ENCODE data around the gene CAMK1D. TPM values are rescaled to one million over a fixed set of nuclear protein-coding genes. Genes with fewer than 3 reads are reported as not detected.
A peak's percentile ranks its signal among the peaks of the same experiment; 100 is the strongest.
"Not testable (repeated sequence)": the region's sequence is repeated elsewhere in the genome, so short reads cannot be mapped to it uniquely, and the experiment has no call there.

Gene CAMK1D
- polyA plus RNA-seq, 1 donor from 2014 or later: 41.4 TPM

DNA sequence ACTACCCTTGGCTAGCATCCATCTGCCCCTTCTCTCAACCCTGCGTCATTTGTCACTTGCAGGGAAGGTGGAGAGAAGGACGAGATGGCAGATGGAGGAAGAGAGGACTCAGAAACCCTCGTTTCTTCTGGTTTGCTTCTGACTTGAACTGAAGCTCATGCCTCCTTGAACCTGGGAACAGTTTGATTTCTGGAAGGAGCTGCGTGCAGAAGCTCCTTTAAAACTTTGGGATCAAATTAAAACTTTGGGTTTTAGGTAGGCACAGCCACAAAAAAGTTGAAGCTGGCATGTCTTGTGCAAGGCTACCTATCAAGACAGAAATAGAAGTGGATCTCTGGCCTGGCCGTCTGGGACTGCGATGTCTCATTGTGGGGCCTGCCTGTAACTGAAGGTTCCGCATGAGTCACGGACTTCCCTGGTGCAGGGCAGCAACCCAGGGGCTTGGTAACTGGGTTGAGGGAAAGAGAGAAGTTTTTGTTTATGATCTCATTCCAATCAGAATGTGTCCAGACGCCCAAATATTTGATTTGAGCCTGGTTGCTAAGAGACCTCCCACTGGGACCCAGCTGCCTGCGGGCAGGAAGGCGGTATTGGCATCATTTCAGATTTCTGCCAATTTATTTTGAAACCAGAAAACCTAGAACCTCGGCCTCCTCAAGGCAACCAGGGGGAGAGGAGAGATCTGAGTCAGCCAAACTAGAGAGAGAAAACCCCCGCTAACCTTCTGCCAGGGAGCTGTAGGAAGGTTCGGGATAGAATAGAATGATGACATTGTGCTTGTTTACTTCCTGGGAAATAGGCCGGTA lies 15.8 kb upstream of the CAMK1D start:
- H3K4me1 Mint-ChIP-seq: peaks cover 14 to 26% (median 15%) of the 10 kb centered on the region in 3 donors

DNA sequence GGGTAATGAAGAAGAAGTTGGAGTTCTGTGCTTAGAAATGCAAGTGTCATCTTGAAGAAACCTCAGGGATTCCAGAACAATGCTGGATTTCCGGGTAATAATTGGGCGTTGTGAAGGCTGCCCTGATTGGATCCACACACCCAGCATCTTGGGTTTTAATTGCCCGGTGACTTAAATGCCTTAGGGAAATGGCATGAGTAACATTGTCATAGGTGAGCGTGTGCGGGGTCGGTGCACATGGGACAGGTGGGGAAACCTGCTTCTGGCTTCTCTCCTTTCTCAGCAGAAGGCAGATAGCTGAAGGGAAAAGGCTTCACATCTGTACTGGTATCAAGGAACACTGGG lies 15.2 kb upstream of the CAMK1D start:
- H3K4me3 Mint-ChIP-seq: peak overlapping the region in 2 of 4 donors; percentile 12 to 71
- no peaks in the 10 kb centered on the region for H3K9me3 Mint-ChIP-seq
- no peaks in the 10 kb centered on the region for H3K27me3 Mint-ChIP-seq
- H3K36me3 Mint-ChIP-seq: peaks cover 1% of the 10 kb centered on the region
- peak overlapping the region; percentile 1 to 69 (median 65) for H3K27ac Mint-ChIP-seq
- peaks cover 14 to 26% (median 16%) of the 10 kb centered on the region in 3 donors for H3K4me1 Mint-ChIP-seq

More for the DNA sequence above, 15.8 kb upstream of the CAMK1D start:
- peak overlapping the region in 2 of 4 donors; percentile 53 to 71 for H3K4me3 Mint-ChIP-seq
- H3K27me3 Mint-ChIP-seq: no peaks in the 10 kb centered on the region
- no peaks in the 10 kb centered on the region for H3K9me3 Mint-ChIP-seq
- peak overlapping the region; percentile 1 to 69 (median 65) for H3K27ac Mint-ChIP-seq
- peaks cover 1% of the 10 kb centered on the region for H3K36me3 Mint-ChIP-seq

DNA sequence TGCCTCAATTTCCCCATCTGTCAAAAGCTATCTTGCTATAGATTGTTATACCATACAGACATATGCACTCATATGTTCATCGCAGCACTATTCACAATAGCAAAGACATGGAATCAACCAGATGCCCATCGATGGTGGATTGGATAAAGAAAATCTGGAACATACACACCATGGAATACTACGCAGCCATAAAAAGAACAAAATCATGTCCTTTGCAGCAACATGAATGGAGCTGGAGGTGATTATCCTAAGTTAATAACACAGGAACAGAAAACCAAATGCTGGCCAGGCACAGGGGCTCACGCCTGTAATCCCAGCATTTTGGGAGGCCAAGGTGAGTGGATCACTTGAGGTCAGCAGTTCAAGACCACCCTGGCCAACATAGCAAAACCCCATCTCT lies 14.2 kb upstream of the CAMK1D start:
- peaks cover 21 to 33% (median 22%) of the 10 kb centered on the region in 3 donors for H3K4me1 Mint-ChIP-seq
- not testable (repeated sequence) for H3K27me3 Mint-ChIP-seq, H3K4me3 Mint-ChIP-seq, H3K36me3 Mint-ChIP-seq, H3K9me3 Mint-ChIP-seq
- H3K27ac Mint-ChIP-seq: peak overlapping the region in 1 of 3 donors; percentile 74

DNA sequence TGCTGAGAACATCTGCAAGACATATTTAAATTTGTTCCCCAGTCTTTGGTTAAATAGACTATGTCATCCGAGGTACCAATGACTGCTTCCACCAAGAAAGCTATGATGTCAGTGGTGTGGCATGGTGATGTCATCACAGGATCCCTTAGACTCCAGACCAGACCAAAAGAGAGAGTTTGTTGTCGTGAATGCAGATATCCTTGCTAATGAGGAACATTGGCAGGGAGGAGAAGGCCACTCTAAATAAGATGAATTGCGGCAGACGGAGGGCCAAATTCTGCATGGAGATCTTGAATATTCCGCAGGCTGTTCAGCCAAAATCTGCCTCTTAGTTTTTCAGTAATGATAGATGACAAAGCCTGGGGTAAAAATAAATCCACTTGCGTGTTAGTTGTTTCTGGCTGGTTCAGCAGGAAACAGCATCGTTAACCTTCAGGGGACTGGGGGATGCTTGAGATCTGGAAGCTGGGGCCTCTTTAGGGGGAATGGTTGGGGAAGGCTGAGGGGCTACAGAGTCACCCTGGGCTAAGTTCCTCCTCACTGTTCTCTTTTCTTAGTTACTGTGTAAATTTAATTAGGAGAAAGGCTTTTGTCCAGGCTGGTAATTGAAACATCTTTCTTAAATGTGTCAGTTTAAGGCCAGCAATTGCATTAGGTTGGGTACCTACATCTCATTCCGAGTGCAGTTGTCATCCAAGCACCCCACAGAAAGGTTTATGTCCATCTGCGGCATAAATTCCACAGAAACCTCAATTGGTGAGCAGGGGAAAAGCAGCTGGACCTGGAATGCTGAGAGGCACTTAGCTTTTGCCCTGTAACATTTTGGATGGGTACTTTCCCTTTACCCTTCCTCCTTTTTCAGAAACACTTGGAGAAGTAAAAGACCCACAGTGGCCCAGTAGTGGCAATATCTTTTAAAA lies 11.6 kb upstream of the CAMK1D start:
- Mint-ChIP-seq H3K36me3 (no peaks in the 10 kb centered on the region), H3K27ac (peak overlapping the region; percentile 10 to 41 (median 25)), H3K4me1 (peaks cover 38 to 48% (median 40%) of the 10 kb centered on the region in 3 donors), H3K4me3 (peak overlapping the region in 2 of 4 donors; percentile 6 to 39), H3K9me3 (no peaks in the 10 kb centered on the region), H3K27me3 (no peaks in the 10 kb centered on the region)

DNA sequence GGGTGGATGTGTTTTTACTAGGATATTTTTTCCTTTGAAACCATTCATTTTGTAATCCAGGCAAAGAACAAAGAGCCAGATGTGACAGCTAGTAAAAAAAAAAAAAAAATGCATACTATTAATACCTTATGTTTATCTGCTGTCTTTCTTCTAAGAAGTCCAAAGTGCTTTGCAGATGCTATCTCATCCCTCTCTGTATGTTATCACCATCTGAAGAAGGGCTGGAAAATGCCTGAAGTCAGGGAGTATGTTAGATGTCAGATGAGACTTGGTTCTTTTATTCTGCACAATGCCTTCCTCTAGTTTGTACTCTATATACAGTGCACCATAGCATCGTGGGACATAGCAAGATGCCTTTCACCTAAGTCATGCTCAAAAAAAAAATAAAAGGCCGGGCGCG lies 10.4 kb upstream of the CAMK1D start:
- Mint-ChIP-seq H3K9me3 (no peaks in the 10 kb centered on the region), H3K4me1 (peaks cover 29 to 39% (median 31%) of the 10 kb centered on the region in 3 donors), H3K36me3 (no peaks in the 10 kb centered on the region), H3K27ac (peak overlapping the region in 1 of 3 donors; percentile 19), H3K27me3 (no peaks in the 10 kb centered on the region), H3K4me3 (no peak overlapping the region)

DNA sequence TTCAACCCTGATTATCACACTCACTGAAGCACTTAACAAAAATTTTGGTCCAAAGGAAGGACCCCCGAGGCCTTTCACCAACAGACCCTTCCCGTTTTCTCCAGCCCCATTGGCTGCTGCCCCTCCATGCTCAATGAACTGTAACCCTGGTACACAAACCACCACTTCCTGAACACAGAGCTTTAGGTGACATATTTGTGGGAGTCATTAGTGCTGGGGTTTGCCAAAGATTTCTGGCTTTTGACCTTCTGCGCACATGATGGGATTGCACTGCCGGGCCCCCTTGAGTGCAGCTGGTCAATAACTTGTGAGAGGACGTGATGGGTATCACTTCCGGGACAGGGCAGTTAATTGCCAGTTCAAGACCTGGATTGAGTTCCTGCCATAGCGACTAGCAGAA lies 9.0 kb upstream of the CAMK1D start:
- H3K4me1 Mint-ChIP-seq: peaks cover 26 to 41% (median 28%) of the 10 kb centered on the region in 3 donors
- no peaks in the 10 kb centered on the region for H3K27me3 Mint-ChIP-seq
- H3K4me3 Mint-ChIP-seq: peak overlapping the region; percentile 13 to 32 (median 22)
- no peaks in the 10 kb centered on the region for H3K9me3 Mint-ChIP-seq
- H3K27ac Mint-ChIP-seq: peak overlapping the region in 2 of 3 donors; percentile 86 to 91
- no peaks in the 10 kb centered on the region for H3K36me3 Mint-ChIP-seq

DNA sequence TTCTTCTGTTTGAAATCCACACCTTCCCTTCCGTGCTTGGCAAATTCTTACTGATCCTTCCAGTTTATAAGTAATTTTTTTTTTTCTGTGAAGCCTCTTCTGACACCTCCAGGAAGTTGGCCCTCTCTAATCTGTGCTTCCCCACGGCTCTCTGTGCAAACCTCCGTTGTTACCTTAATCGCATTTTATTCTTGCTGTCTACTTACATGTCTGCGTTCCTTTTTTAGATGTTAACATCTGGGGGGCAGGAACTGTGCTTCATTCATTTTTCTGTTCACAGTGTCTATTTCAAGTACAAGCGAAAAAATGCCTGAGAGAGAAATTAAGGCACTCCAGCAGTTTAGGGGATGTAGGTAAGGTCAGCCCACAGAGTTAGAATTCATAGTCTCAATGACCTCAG lies 8.4 kb upstream of the CAMK1D start:
- H3K27ac Mint-ChIP-seq: peak overlapping the region in 2 of 3 donors; percentile 86 to 91
- H3K36me3 Mint-ChIP-seq: no peaks in the 10 kb centered on the region
- H3K4me3 Mint-ChIP-seq: peak overlapping the region in 3 of 4 donors; percentile 25 to 89 (median 73)
- H3K27me3 Mint-ChIP-seq: no peaks in the 10 kb centered on the region
- no peaks in the 10 kb centered on the region for H3K9me3 Mint-ChIP-seq
- peaks cover 26 to 41% (median 29%) of the 10 kb centered on the region in 3 donors for H3K4me1 Mint-ChIP-seq

DNA sequence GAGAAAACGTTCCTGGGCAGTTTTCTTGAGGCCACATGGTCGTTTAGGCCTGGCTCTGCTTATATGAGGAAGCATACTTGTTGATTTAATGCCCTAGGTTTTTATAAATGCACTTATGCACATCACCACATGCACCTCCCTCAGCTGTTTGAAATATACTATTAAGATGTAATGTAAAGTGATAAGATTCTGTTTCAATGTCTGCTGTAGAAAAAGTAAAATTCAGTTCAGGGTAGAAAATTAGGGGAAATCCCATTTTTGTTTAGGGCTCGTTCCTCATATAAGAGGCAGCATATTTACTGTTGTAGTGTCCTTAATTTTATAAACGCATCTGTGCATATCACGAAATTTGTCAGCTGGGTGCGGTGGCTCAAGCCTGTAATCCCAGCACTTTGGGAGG lies 7.8 kb upstream of the CAMK1D start:
- Mint-ChIP-seq H3K4me3 (peak overlapping the region; percentile 22 to 89 (median 49)), H3K27me3 (no peaks in the 10 kb centered on the region), H3K36me3 (no peaks in the 10 kb centered on the region), H3K4me1 (peaks cover 26 to 41% (median 30%) of the 10 kb centered on the region in 3 donors), H3K9me3 (no peaks in the 10 kb centered on the region), H3K27ac (peak overlapping the region; percentile 78 to 91 (median 86))

DNA sequence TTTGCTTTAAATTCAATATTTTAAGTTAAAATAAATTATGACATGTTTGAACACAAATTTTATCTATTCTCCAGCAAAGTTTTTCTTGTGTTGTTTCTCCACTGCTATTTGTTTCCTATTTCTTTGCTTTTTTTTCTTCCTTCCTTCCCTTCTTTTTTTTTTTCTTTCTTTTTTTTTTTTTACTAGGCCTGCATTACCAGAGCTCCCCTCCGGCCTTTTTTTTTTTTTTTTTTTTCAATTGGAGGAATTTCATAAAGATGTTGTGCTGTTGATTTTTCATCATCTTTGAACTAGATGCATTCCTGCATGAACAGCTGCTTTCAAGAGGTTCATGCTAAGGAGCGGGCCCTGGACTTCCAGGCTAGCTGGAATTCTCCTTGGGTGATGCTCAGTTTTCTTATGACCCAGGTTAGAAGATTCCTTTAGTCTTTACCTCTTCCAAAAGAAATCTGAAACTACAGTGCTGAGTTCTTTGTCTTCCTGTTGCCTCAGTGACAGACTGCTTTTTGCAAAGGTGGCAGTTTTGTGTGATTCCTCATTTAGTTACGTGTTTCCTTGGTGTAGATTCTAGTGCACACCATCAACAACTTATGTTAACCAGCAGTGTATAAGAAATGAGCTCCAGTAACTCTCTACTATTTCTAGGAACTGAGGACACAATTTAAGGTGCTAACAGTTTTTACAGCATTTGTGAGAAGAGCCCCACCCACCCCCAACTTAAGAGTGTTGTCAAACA lies 4.8 kb upstream of the CAMK1D start:
- H3K27me3 Mint-ChIP-seq: no peaks in the 10 kb centered on the region
- no peaks in the 10 kb centered on the region for H3K9me3 Mint-ChIP-seq
- H3K36me3 Mint-ChIP-seq: no peaks in the 10 kb centered on the region
- peak overlapping the region in 1 of 3 donors; percentile 77 for H3K27ac Mint-ChIP-seq
- H3K4me1 Mint-ChIP-seq: peaks cover 27 to 46% (median 36%) of the 10 kb centered on the region in 3 donors
- peak overlapping the region in 1 of 4 donors; percentile 12 for H3K4me3 Mint-ChIP-seq

DNA sequence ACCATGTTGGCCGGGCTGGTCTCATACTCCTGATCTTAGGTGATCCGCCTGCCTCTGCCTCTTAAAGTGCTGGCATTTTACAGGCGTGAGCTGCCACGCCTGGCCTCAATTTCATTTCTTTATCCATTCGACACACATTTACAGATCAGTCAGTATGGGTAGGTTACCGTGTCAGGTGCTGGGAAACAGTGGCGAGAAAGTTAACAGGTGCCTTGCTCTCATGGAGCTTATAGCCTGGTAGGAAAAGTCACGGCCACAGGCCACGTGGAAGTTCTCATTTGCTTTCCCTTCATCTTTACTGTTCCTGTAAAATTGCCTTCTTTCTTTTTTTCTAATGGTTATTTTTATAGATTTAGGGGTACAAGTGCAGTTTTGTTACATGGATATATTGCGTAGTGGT lies 2.6 kb upstream of the CAMK1D start:
- H3K4me3 Mint-ChIP-seq: peak overlapping the region in 2 of 4 donors; percentile 44 to 52
- no peaks in the 10 kb centered on the region for H3K9me3 Mint-ChIP-seq
- no peaks in the 10 kb centered on the region for H3K36me3 Mint-ChIP-seq
- H3K27ac Mint-ChIP-seq: peak overlapping the region in 2 of 3 donors; percentile 57 to 98
- H3K4me1 Mint-ChIP-seq: peaks cover 20 to 36% (median 25%) of the 10 kb centered on the region in 3 donors
- no peaks in the 10 kb centered on the region for H3K27me3 Mint-ChIP-seq

DNA sequence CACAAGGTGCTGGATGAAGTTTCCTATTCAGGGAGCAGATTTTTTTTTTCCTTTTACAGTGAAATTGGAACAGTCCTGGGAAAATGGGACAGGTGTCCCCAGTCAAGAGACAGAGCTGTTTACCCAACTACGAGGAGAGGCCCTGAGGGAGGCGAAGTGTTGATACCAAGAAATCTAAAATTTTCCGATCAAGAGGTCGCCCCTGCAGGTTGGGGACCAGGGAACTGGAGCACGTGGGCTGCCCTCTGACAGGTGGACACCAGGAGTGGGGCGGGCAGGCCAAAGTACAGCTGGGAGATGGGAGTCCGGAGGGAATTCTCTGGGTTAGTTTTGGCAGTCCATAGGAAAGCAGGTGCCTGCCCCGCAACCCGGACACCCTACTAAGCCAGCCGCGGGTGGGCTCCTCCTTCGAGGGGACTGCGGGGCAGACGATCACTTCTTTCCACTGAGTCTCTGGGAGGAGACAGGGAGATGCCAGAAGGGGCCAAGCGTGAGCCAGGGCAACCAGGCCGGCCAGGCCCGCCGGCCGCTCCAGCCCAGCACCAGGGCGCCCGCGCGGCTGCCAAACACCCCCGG lies 965 bp upstream of the CAMK1D start:
- peak overlapping the region; percentile 79 to 91 (median 88) for H3K4me3 Mint-ChIP-seq
- no peaks in the 10 kb centered on the region for H3K36me3 Mint-ChIP-seq
- peak overlapping the region; percentile 92 to 99 (median 98) for H3K27ac Mint-ChIP-seq
- no peaks in the 10 kb centered on the region for H3K9me3 Mint-ChIP-seq
- no peaks in the 10 kb centered on the region for H3K27me3 Mint-ChIP-seq
- H3K4me1 Mint-ChIP-seq: peaks cover 24 to 38% (median 34%) of the 10 kb centered on the region in 3 donors

DNA sequence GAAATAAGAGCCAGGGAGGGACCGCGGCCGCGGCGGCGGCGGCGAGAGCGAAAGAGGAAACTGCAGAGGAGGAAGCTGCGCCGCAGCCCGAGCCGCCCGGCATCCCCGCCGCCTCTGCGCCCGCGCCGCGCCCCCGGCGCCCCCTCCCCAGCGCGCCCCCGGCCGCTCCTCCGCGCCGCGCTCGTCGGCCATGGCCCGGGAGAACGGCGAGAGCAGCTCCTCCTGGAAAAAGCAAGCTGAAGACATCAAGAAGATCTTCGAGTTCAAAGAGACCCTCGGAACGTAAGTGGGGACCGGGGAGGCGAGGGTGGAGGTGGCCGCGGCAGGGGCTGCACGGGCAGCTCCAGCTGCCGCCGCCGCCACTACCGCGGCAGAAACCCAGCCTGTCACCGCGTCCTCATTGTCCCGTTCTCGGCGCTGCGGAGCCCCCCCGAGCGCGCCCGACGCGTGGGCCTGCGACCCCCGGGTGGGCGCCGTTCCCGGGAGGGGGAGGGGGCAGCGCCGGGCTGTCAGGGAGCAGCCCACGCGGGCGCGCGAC lies 351 bp downstream of the CAMK1D start:
- no peaks in the 10 kb centered on the region for H3K36me3 Mint-ChIP-seq
- no peaks in the 10 kb centered on the region for H3K27me3 Mint-ChIP-seq
- H3K4me3 Mint-ChIP-seq: peak overlapping the region; percentile 97 to 100 (median 98)
- H3K9me3 Mint-ChIP-seq: no peaks in the 10 kb centered on the region
- H3K27ac Mint-ChIP-seq: peak overlapping the region; percentile 98 to 99 (median 99)
- H3K4me1 Mint-ChIP-seq: peaks cover 35 to 44% (median 42%) of the 10 kb centered on the region in 3 donors

DNA sequence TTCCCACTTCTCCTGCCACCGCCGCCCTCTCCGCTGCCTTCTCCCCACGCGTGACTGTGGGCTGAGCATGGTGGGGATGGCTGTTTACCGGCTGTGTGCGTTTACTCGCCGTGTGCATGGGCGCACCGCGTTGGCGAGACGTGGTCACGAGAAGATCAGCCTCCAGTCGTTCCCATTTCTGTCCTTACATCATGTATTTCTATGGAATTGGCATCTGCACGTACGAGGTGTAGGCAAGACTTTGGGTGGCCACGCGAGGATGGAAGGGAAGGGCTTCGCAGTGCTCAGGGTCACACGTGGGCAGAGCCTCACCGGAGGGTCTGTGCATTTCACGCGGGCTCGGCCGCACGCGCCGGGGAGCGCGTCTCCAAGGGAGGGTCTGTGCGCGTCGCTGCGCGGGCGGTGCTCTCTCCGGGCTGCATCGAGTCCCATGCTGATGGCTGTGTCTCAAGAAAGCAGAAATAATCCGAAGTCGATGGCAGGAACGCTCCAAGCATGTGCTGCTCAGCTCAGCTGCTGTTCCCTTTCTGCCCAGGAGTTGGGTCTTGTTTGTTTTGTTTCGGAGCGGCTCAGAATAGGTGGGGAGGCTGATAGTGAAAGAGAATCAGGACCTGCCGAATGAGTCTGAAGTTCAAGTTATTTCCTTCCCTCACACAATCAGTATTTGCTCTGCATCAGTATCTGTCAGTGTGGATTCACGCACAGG lies 973 bp downstream of the CAMK1D start:
- H3K27me3 Mint-ChIP-seq: peaks cover 1% of the 10 kb centered on the region
- H3K27ac Mint-ChIP-seq: peak overlapping the region; percentile 98 to 99 (median 99)
- H3K9me3 Mint-ChIP-seq: no peaks in the 10 kb centered on the region
- H3K36me3 Mint-ChIP-seq: no peaks in the 10 kb centered on the region
- peak overlapping the region; percentile 97 to 99 (median 98) for H3K4me3 Mint-ChIP-seq
- H3K4me1 Mint-ChIP-seq: peaks cover 36 to 48% (median 44%) of the 10 kb centered on the region in 3 donors
